Measurements from ENCODE around the gene INF2.
A peak's percentile ranks its signal among the peaks of the same experiment; 100 is the strongest.
"Not testable (repeated sequence)": the region's sequence is repeated elsewhere in the genome, so short reads cannot be mapped to it uniquely, and the experiment has no call there.

INF2 gene

DNA sequence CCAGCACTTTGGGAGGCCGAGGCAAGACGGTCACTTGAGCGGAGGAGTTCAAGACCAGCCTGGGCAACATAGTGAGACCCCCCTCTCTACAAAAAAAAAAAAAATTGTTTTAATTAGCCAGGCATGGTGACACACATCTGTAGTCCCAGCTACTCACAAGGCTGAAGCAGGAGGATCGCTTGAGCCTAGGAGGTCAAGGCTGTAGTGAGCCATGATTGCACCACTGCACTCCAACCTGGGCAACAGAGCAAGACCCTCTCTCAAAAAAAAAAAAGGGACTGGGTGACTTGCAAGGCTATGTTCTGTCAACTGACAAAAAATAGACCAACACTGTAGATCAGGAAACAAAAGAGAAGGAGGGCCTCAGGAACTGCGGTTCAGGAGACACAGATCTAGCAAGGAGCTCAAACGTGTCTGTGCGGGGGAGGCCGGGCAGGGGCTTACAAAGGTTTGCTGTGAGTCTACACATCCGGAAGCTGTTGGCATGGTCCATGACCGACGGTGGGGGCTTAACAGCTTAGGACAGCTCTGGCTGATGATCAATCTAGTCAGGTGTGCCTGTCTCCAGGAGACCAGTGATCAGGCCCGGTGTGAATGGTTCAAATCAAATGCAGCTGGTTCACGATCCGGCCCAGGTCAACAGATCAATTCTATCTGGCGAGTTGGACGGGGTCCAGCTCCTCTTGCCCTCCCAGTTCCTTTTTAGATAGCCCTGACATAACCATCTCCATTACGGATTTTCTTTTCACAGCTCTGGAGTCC, 31.7 kb upstream of the INF2 start:
- DNase-seq, result no peak

GRCh38 chr14:104658325-104658712, 31.1 kb upstream of the INF2 start:
- no peak for DNase-seq

GRCh38 chr14:104659146-104659545, 30.3 kb upstream of the INF2 start:
- no peak for DNase-seq

- peak; percentile 54 for DNase-seq
Observed at GRCh38 chr14:104659764-104660523, 29.5 kb upstream of the INF2 start.

DNA sequence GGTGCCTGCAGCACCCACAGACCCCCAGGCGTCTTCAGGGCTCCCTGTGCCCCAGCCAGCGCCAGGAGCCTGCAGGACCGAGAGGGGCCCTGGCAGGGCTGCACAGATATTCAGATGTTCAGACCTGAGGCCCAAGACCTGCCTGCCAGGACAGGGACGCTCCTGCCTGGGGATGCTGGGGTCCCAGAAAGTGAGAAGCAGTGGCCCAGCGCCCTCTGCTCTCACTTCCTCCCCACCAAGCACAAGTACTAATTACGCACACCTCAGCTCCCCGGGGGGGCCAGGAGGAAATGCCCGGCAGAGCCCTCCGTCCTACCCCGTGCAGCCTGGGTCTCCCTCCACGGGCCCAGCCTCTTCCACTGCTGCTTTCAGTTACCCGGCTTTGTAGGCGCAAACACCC, 28.8 kb upstream of the INF2 start:
- DNase-seq, result no peak

- no peak for DNase-seq
Observed at GRCh38 chr14:104661086-104661485, 28.3 kb upstream of the INF2 start.

DNA sequence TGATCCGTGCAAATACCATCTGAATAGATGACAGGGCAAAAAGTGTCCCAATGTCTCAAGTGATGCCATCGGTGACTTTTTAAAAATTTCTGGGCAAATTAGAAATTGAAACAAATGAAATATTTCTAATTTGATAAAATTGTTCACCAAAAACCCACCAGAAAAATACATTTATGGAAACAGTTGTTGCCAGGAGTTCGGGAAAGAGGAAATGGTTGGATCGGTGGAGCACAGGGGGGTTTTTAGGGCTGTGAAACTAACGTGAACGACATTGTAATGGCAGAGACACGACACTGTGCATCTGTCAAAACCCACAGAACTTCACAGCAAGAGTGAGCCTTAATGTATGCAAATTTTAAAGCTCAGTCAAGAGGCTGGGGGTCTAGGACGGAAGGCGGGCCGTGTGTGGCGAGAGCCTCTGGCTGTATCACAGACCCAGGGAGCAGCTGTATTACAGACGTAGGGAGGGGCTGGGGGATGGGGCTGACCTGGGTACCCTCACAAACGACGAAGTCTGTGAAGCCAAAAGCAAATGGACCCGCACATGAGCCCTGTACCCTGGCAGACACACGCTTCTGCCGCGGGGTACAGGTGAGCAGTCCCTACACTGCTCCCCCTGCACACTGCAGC, 27.8 kb upstream of the INF2 start:
- not testable (repeated sequence) for DNase-seq

GRCh38 chr14:104662472-104662871, 26.9 kb upstream of the INF2 start:
- DNase-seq, result not testable (repeated sequence)

GRCh38 chr14:104664107-104664506, 25.3 kb upstream of the INF2 start:
- no peak for DNase-seq

GRCh38 chr14:104664588-104664987, 24.8 kb upstream of the INF2 start:
- no peak for DNase-seq

- DNase-seq, result peak; percentile 45
Observed at GRCh38 chr14:104665114-104665656, 24.2 kb upstream of the INF2 start.

DNA sequence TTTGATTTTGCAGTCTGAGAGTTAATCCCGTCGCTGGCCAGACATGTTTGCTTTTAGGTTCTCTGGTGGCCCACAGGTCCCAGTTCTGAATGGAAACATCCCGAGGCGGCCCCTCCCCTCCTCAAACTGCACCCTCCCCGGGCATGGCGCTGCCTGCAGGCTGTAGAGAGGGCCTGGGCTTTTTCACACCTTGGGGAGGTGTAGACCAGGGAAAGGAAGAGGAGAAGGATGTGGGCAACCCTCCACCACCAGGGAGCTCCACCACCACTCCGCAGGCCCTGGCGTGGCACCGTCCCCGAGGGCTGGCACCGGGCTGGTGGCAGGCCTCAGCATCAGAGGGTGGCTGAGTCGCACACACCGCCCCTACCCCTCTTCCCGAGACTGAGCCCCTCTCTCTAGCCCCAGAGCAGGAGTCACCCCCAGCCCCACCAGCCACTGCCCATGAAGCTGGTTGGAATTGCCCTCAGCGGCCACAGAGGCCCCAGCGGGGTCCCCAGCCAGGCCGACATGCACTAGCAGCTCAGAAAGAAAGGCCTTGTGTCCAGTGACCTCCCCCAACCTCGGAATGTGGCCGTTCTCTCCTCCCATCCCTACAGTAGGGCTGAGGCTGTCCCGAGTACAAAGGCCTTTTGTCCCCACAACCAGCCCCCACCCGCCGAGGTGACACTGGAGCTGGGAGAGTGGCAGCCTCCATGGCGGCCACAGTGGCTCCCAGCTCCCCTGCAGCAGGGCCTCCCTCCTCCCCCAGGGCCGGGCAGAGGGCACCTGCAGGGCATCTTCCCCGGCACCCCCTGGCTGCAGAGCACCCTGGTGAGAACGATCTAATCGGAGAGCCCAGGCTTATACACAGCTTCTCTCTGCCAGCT, 23.5 kb upstream of the INF2 start:
- peak; percentile 53 for DNase-seq

DNA sequence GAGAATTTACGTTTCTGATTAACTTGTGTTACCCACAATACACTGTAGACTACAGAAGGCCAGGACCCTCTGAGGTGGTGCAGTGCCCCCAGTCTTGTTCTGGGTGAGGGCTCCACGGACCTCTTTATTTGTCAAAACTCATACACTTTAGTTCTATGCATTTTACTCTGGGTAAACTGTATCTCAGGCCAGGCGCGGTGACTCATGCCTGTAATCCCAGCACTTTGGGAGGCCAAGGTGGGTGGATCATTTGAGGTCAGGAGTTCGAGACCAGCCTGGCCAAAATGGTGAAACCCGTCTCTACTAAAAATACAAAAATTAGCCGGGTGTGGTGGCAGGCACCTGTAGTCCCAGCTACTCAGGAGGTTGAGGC, 22.9 kb upstream of the INF2 start:
- not testable (repeated sequence) for DNase-seq

DNA sequence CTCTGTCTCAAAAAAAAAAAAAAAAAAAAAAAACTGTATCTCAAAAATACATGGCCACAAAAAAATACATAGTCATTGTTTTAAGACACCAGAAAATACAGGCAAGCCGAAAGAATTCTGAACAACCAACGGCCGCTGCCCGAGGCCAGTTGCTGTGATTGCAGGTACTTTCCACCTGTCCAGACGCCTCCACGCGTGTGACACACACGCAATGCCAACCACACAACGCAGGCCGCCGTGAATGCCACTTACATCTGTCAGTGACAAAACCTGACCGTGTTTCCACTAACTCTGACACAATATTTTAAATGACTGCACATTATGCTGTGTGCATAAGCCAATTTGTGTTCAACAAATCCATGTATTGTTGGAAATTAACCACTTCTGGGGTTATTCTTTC, 22.4 kb upstream of the INF2 start:
- DNase-seq, result no peak

- no peak for DNase-seq
Observed at GRCh38 chr14:104669697-104670096, 19.7 kb upstream of the INF2 start.

- not testable (repeated sequence) for DNase-seq
Observed at GRCh38 chr14:104671330-104671977, 18.0 kb upstream of the INF2 start.

GRCh38 chr14:104672119-104672518, 17.3 kb upstream of the INF2 start:
- DNase-seq, result not testable (repeated sequence)

DNA sequence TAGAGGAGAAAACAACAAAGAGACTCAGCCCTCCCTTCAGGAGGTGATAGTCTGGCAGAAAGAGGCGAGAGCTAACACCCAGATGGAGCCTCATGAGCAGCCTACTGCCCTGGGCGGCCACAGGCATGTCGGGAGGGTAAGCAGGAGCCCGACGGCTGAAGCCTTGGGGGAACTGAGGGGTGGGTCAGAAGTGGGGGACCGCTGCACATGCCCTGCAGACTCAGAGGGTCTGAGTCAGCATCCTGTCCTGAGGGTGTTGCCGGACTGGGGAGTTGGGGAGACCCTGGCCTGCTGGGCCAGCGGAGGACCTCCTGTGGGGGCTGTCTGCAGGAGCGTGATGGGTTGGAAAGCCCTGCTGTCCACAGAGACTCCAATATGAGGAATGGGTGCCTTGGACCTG, 15.9 kb upstream of the INF2 start:
- no peak for DNase-seq

- no peak for DNase-seq
Observed at GRCh38 chr14:104675447-104675846, 14.0 kb upstream of the INF2 start.

DNA sequence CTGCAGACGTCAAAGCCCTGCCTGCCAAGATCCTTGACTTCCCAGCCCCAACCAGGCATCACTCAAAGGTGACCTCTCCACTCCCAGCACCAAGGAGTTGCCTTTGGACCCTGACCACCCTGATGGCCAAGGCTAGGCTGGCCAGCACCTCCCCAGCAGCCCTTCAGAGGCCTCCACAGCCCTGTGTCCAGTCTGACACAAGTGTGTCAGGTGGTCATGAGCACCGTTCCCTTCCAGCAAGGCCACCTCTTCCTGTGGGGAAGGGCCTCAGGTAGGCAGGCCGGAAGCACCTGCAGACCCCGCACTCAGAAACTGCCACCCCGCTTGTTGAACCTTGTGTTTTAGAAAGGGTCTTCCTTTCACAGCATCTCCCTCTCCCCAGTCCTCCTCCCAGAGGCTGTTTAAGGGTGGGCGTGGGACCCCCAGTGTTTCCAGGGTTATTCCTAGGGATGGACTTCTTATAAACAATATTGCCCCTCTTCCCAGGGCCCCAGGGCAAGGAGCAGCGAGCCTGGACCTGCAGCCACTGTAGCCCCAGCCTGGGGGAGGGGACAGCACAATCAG, 13.2 kb upstream of the INF2 start:
- DNase-seq, result no peak

- DNase-seq, result peak; percentile 57
Observed at GRCh38 chr14:104676694-104677511, 12.5 kb upstream of the INF2 start.

Data from femur (tissue), 1 donor.